PC-3 (cell line): ENCODE data around the gene RTTN. TPM values are rescaled to one million over a fixed set of nuclear protein-coding genes. Genes with fewer than 3 reads are reported as not detected.

Experiments
- ATAC-seq: fragments of 200-7000 bp; cut with Tn5 transposase; 2 replicates; pipeline ENCODE4 v1.9.1; 2020; ENCODE audit warnings: mild to moderate bottlenecking, moderate library complexity
- BruUV-seq: library from RNA; stranded (reverse); fragments of 400-500 nt; replicated peaks from 2 replicates; lab custom pipeline; 2021; lab: Mats Ljungman, UMichigan
- CTCF ChIA-PET: fragments of 300-600 bp; sonication (Branson Sonifier 250); formaldehyde crosslinking; loops from one replicate; lab custom pipeline; 2022; ENCODE audit warnings: antibody characterized with exemption; lab: Charles Lee
- POLR2A ChIA-PET: fragments of 300-600 bp; sonication (Branson Sonifier 250); formaldehyde crosslinking; loops from one replicate; lab custom pipeline; 2022; ENCODE audit warnings: antibody characterized with exemption; ENCODE audit not compliant: unreplicated experiment; lab: Charles Lee
- DNase-seq: peaks from one replicate; pipeline ENCODE4 v3.0.0-alpha.2; 2015
- H2AFZ ChIP-seq: fragments of 300-600 bp; sonication (generic); 2 replicates; pipeline ENCODE4 v1.6.0; 2016; ENCODE audit warnings: antibody characterized with exemption, low read length
- H3F3A ChIP-seq: fragments of 300-600 bp; sonication (generic); one replicate; pipeline ENCODE4 v1.6.0; 2017; ENCODE audit warnings: antibody characterized with exemption, low read length, control low read depth, mild to moderate bottlenecking; ENCODE audit not compliant: unreplicated experiment
- H3K27ac ChIP-seq: fragments of 300-600 bp; sonication (generic); 2 replicates; pipeline ENCODE4 v1.5.1; 2016; ENCODE audit warnings: mild to moderate bottlenecking, low read length
- H3K27me3 ChIP-seq: fragments of 300-600 bp; sonication (generic); 2 replicates; pipeline ENCODE4 v1.6.1; 2016; ENCODE audit warnings: low read length, mixed read lengths
- H3K36me3 ChIP-seq: fragments of 300-600 bp; sonication (generic); 2 replicates; pipeline ENCODE4 v1.6.1; 2016; ENCODE audit warnings: low read depth, mixed run types, low read length, mixed read lengths
- H3K4me1 ChIP-seq: fragments of 300-600 bp; sonication (generic); 2 replicates; pipeline ENCODE4 v1.5.1; 2016; ENCODE audit warnings: low read length; ENCODE audit not compliant: insufficient read depth
- H3K4me2 ChIP-seq: fragments of 300-600 bp; sonication (generic); 2 replicates; pipeline ENCODE4 v1.6.0; 2016; ENCODE audit warnings: low read length
- H3K4me3 ChIP-seq: fragments of 300-600 bp; sonication (generic); 2 replicates; pipeline ENCODE4 v1.5.1; 2016; ENCODE audit warnings: mild to moderate bottlenecking, low read length, mixed read lengths
- H3K79me2 ChIP-seq: fragments of 300-600 bp; sonication (generic); 2 replicates; pipeline ENCODE4 v1.6.1; 2017; ENCODE audit warnings: low read length, mixed read lengths
- H3K9ac ChIP-seq: fragments of 300-600 bp; sonication (generic); 2 replicates; pipeline ENCODE4 v1.6.0; 2016; ENCODE audit warnings: mild to moderate bottlenecking, low read length
- H3K9me2 ChIP-seq: fragments of 300-600 bp; sonication (generic); replicated peaks from 2 replicates; pipeline ENCODE4 v1.6.1; 2016; ENCODE audit warnings: mixed run types, low read length, mixed read lengths
- H3K9me3 ChIP-seq: fragments of 300-600 bp; sonication (generic); 2 replicates; pipeline ENCODE4 v1.6.1; 2016; ENCODE audit warnings: low read length, mixed read lengths
- H4K20me1 ChIP-seq: fragments of 300-600 bp; sonication (generic); 2 replicates; pipeline ENCODE4 v1.6.1; 2016; ENCODE audit warnings: low read length, mixed read lengths
- EZH2 ChIP-seq: fragments of 300-600 bp; sonication (generic); IDR thresholded peaks from one replicate; pipeline ENCODE4 v1.6.1; 2017; ENCODE audit warnings: antibody characterized with exemption, mild to moderate bottlenecking, low read length; ENCODE audit not compliant: unreplicated experiment
- EZH2phosphoT487 ChIP-seq: fragments of 300-600 bp; sonication (generic); IDR thresholded peaks from 2 replicates; pipeline ENCODE4 v1.6.1; 2018; ENCODE audit warnings: mild to moderate bottlenecking, antibody characterized with exemption, low read length, borderline replicate concordance
- intact Hi-C: fragments of 100-400 bp; cut with micrococcal nuclease; formaldehyde crosslinking; loops from 2 replicates; pipeline ENCODE4 v1.9.0; 2023
- total RNA-seq: library from RNA; depleted of rRNA; stranded (reverse); fragments of >200 nt; gene quantifications from 2 replicates; pipeline ENCODE4 v1.2.3, GENCODE V29; 2014
- TF ChIP-seq, protein P1 (sequence below): fragments of 300-600 bp; sonication (generic); conservative IDR thresholded peaks from 2 replicates; pipeline ENCODE4 v1.5.1; 2017; ENCODE audit warnings: antibody characterized with exemption, low read depth, mild to moderate bottlenecking, low read length

RTTN gene
- total RNA-seq, 1 experiment from 2014 or later = 24.7 TPM

GRCh38 chr18:70024093-70024492, 181.4 kb downstream of the RTTN start:
- Histone ChIP-seq H3K27me3 (no peaks in the 10 kb centered on the region), H4K20me1 (no peaks in the 10 kb centered on the region), H3K9me2 (no peaks in the 10 kb centered on the region), H3K27ac (no peak overlapping the region), H3F3A (no peaks in the 10 kb centered on the region), H3K4me1 (no peaks in the 10 kb centered on the region), H3K4me3 (no peak overlapping the region), H2AFZ (no peak overlapping the region), H3K9ac (no peak overlapping the region), H3K9me3 (no peaks in the 10 kb centered on the region), H3K4me2 (no peak overlapping the region), H3K79me2 (no peaks in the 10 kb centered on the region), H3K36me3 (peaks cover 16% of the 10 kb centered on the region)
- POLR2A ChIA-PET = no interaction called here
- ATAC-seq = no peak
- CTCF ChIA-PET = no interaction called here
- TF ChIP-seq EZH2phosphoT487 = no peak
- no peak for DNase-seq
- intact Hi-C loops = no loop called here
- no TSS peak for BruUV-seq

GRCh38 chr18:70022636-70023035, 182.9 kb downstream of the RTTN start:
- Histone ChIP-seq H2AFZ (no peak overlapping the region), H4K20me1 (no peaks in the 10 kb centered on the region), H3F3A (no peaks in the 10 kb centered on the region), H3K36me3 (peaks cover 16% of the 10 kb centered on the region), H3K4me3 (no peak overlapping the region), H3K4me1 (no peaks in the 10 kb centered on the region), H3K79me2 (no peaks in the 10 kb centered on the region), H3K9ac (no peak overlapping the region), H3K9me3 (no peaks in the 10 kb centered on the region), H3K27ac (no peak overlapping the region), H3K4me2 (no peak overlapping the region), H3K9me2 (no peaks in the 10 kb centered on the region), H3K27me3 (no peaks in the 10 kb centered on the region)
- ChIA-PET POLR2A (no interaction called here), CTCF (no interaction called here)
- DNase-seq = no peak
- no TSS peak for BruUV-seq
- no peak for ATAC-seq
- TF ChIP-seq, protein P1, sequence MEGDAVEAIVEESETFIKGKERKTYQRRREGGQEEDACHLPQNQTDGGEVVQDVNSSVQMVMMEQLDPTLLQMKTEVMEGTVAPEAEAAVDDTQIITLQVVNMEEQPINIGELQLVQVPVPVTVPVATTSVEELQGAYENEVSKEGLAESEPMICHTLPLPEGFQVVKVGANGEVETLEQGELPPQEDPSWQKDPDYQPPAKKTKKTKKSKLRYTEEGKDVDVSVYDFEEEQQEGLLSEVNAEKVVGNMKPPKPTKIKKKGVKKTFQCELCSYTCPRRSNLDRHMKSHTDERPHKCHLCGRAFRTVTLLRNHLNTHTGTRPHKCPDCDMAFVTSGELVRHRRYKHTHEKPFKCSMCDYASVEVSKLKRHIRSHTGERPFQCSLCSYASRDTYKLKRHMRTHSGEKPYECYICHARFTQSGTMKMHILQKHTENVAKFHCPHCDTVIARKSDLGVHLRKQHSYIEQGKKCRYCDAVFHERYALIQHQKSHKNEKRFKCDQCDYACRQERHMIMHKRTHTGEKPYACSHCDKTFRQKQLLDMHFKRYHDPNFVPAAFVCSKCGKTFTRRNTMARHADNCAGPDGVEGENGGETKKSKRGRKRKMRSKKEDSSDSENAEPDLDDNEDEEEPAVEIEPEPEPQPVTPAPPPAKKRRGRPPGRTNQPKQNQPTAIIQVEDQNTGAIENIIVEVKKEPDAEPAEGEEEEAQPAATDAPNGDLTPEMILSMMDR = no peak
- TF ChIP-seq EZH2 = no peak
- no peak for TF ChIP-seq EZH2phosphoT487
- intact Hi-C loops = no loop called here

GRCh38 chr18:70021498-70021897, 184.0 kb downstream of the RTTN start:
- no peaks in the 10 kb centered on the region for H3K79me2 ChIP-seq
- no TSS peak for BruUV-seq
- no peaks in the 10 kb centered on the region for H3K4me1 ChIP-seq
- no peak overlapping the region for H3K27ac ChIP-seq
- H3K4me2 ChIP-seq = no peak overlapping the region
- no peak overlapping the region for H2AFZ ChIP-seq
- TF ChIP-seq, protein P1 = no peak
- no peak for TF ChIP-seq EZH2
- TF ChIP-seq EZH2phosphoT487 = no peak
- POLR2A ChIA-PET = interaction anchor here (0.5 kb wide), 1 partner anchor 42 kb away, joined by 4 read pairs; no protein-coding TSS in a partner anchor
- no peaks in the 10 kb centered on the region for H3K27me3 ChIP-seq
- DNase-seq = no peak
- H3K9me3 ChIP-seq = no peaks in the 10 kb centered on the region
- H3K36me3 ChIP-seq = peaks cover 16% of the 10 kb centered on the region
- no peak overlapping the region for H3K4me3 ChIP-seq
- intact Hi-C loops = no loop called here
- no peak overlapping the region for H3K9ac ChIP-seq
- CTCF ChIA-PET = interaction anchor here (0.7 kb wide), 1 partner anchor 864 kb away, joined by 3 read pairs; no protein-coding TSS in a partner anchor
- no peaks in the 10 kb centered on the region for H4K20me1 ChIP-seq
- H3F3A ChIP-seq = no peaks in the 10 kb centered on the region
- ATAC-seq = no peak
- H3K9me2 ChIP-seq = no peaks in the 10 kb centered on the region
